HG03520 (cell line): ENCODE measurements around the gene ARAP2.

ENCODE experiments used
- ATAC-seq: cut with Tn5 transposase; IDR thresholded peaks from one replicate; pipeline ENCODE4 v1.9.1; 2021; ENCODE audit warnings: mild to moderate bottlenecking, moderate library complexity; ENCODE audit not compliant: unreplicated experiment

The ARAP2 gene

DNA sequence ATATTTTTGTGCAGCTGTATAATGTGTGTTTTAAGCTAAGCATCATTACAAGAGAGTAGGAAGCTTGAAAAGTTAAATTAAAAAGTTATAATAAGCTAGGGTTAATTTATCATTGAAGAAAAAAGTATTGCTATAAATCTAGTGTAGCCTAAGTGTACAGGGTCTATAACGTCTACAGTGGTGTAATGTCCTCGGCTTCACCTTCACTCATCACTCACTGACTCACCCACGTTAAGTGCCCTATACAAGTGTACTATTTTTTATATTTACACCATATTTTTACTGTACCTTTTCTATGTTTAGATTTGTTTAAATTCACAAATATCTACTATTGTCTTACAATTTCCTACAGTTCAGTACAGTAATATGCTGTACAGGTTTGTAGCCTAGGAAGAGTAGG, 23.5 kb downstream of the ARAP2 start:
- ATAC-seq, result no peak

DNA sequence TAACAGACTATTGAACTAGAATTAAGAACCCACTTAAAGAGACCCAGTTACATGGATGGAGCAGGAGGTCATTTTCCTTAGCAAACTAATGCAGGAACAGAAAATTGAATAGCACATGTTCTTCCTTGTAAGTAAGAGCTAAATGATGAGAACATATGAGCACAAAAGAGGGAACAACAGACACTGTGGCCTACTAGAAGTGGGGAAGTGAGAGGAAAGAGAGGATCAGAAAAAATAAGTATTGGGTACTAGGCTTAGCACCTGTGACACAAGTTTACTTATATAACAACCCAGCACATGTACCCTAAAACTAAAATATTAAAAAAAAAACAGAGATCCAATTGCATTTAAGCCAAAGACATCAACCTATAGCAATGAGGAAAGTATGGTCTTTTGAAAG, 26.2 kb downstream of the ARAP2 start:
- ATAC-seq, result no peak

DNA sequence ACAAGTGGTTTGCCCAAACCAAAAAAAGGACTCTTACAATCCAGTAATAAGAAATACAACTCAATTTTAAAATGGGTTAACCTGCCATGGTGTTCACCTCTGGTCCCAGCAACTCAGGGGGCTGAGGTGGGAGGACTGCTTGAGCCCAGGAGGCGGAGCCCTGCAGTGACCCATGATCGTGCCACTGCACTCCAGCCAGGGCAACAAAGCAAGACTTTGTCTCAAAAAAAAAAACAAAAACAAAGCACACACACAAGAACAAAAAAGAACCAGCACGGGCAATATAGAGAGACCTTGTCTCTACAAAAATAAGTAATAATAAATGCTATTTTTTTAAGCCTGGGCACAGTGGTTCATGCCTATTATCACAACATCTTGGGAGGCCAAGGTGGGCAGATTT, 28.7 kb downstream of the ARAP2 start:
- ATAC-seq, result no peak

GRCh38 chr4:36214735-36215485, 29.4 kb downstream of the ARAP2 start:
- ATAC-seq, result no peak

- no peak for ATAC-seq
Observed at GRCh38 chr4:36213977-36214376, 30.3 kb downstream of the ARAP2 start.

DNA sequence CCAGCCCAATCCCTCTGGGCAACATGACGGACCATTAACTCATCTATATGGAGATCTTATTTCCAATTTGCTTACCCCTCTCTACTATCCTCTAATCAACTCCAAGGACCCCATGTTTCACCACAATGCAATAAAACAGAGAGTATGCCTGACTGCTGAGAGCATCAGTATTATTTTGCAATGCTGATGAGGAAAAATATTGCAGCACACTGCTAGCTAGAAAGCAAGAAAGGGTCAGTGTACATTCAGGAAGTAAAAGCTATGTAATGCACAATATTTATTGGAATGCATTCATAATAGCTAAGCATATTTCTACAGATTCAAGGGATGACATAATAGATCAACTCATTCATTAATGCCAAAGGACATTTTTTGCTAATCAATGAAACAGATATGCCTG, 33.2 kb downstream of the ARAP2 start:
- no peak for ATAC-seq

- peak; percentile 52 for ATAC-seq
Observed at GRCh38 chr4:36209941-36210649, 34.2 kb downstream of the ARAP2 start.

GRCh38 chr4:36208893-36209473, 35.3 kb downstream of the ARAP2 start:
- ATAC-seq, result peak; percentile 78

- ATAC-seq, result no peak
Observed at GRCh38 chr4:36207831-36208520, 36.3 kb downstream of the ARAP2 start.

DNA sequence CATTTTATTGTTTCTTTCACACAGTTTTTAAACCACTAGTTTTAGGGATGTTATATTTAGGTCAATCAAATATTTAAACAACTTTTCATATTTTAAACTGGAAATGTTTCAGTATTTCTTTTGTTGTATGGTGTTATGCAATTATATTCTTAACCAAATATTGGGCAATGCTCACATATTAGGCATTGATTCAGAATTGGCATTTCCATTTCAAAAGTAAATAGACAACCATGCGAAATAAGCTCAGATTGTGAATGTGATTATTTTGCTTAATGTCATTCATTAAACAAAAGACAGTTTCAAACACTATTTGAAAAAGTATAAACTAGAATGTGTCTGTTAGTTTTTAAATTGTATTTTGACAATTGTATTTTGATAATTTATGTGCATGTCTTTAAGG, 36.9 kb downstream of the ARAP2 start:
- ATAC-seq, result no peak

DNA sequence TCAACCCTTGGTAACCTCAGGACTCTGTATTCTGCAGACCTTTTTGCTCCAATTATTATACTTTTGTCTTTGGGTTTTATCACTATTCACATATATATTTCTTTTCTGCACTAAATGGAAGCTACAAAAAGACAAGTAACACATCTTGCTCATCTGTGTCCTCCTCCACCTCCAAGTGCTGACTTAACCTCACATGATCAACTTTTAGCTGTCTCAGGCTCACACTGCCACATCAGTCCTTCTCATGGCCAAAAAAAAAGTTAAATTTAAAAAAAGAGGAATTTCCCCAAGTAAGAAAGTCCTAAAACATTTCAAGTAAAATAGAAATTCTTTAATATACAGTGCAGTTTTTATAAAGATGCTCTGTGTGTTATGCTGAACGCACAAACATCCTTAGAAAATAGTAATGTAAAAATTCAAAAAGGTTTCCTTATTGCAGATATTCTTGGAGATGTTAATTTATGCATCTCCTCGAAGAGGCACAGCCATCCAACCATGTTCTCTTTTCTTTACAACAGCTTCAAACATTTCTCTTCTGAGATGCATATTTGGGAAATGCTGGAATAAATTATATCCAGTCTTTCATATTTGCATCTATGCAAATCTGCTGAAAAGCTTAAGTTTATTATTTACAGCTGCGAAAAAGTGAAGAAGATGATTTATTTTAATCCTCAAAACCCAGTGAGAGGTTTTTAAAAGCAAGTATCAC, 37.6 kb downstream of the ARAP2 start:
- no peak for ATAC-seq

GRCh38 chr4:36206012-36206411, 38.3 kb downstream of the ARAP2 start:
- no peak for ATAC-seq

- no peak for ATAC-seq
Observed at GRCh38 chr4:36198861-36199260, 45.5 kb downstream of the ARAP2 start.

- ATAC-seq, result no peak
Observed at GRCh38 chr4:36198068-36198808, 46.1 kb downstream of the ARAP2 start.

DNA sequence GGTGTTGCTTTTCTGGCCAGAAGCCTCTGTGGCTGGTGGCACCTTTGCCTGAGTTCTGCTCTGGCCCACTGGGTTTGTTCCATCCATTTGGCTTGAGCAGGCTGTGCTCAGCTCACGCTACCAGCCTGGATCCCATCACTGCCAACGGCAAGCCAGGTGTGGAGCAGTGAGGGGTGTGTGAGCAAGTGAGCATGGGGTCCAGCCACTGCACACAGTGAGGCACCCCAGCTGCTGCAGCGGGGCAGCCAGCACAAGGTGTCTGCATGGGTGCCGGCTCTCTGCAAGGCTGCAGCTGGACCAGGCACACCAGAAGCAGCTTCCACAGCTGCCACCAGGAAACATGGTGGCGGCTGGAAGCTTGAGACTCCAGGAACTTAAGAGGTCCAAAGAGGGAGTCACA, 46.8 kb downstream of the ARAP2 start:
- ATAC-seq, result no peak

DNA sequence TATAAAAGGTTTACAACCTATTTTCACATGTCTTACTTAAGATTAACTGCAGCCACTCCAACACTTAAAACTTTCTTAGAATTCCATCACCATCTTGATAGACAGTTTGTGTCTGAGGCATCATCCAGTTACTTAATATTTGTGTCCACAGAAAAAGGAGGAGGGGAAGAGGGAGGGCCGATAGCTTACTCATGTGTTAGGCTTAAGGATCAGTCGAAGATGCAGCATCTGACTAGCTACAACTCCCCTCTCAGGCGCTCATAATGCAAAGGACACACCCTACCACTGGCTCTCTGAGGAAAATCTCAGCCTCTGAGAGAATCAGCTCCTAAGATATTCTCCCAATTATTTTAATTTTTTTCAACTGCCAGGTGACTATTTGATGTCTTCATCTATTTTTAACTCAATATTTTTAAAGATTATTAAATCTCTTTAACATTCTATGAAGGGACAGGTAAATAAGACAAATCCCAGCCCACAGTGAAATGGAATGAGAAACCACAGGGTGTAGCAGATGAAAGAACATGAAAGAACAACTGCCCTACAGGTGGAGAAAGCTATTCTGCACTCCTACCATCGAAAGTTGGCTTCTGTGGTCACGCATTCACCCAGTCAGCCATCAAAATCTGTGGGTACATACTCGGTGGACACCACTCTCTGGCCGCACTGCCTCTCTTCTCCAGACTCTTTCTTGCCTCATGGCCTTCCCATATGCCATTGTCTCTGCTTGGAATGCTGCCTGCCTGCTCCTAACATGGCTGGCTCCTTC, 48.0 kb downstream of the ARAP2 start:
- ATAC-seq, result no peak

DNA sequence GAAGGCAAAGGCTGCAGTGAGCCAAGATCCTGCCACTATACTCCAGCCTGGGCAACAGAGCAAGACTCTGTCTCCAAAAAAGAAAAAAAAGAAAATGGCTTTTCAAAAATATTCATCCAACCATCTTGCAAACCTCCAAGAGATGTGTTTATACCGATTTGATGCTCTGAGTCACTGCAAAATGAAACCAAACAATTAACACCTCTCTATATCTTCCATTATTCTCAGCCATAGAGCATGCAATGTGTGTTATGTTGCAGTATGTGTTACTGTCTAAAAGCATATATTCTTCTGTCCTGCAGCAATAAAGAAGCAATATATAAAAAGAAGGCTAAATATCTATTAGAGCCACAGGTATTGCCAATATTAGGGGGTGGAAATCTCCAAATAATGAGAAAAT, 51.4 kb downstream of the ARAP2 start:
- ATAC-seq, result no peak

DNA sequence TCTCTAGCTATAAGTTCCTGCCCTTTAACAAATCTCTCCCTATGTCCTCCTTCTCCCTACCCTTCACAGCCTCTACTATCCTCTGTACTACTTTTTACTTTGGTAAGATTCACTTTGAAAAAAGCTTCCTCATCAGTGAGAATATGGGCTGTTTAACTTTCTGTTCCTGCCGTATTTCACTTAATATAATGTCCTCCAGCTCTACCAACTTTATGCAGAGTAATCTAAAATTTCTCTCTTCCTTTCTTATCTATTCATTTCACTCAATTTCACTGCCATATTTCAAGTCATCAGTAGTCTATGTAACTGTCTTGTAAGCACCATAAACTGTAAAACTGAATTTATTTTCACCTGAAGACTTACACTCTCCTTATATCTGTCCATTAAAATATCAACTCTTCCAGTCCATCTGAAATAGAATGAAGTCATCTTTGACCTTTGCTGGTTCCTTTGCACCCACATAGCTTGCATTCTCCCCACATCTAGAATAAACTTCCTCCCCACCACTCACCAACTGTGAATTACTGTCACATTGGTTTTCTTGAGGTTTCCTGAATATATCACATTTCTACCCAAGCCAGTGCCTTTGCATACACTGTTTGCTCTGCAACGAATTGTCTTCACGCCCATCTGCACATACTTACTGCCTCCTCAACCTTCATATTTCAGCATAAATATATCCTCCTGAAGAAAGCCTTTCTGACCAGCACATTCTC, 54.6 kb downstream of the ARAP2 start:
- peak; percentile 59 for ATAC-seq
